ENCODE measurements around the gene CYSLTR2.
"Not testable (repeated sequence)": the region's sequence is repeated elsewhere in the genome, so short reads cannot be mapped to it uniquely, and the experiment has no call there.

CYSLTR2 gene

DNA sequence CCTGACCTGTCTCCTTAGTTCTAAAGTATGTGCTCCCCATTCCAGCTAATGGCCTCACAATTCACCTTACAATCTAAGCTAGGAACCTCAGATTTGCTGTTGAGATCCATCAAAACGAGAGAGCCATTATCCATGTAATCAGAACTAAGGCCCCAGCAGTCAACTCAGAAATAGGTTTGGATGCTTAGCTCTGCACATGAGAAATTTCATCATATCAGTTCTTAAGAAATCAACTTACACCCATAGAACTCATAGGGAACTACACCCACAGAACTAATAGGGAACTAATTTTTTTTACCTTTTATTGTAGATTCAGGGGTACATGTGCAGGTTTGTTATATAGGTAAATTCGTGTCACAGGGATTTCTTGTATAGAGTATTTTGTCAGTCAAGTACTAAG, 28.7 kb downstream of the CYSLTR2 start:
- DNase-seq (ENCODE audit: low read depth), result no peak
- no peak for TF ChIP-seq CTCF (conservative IDR thresholded peaks at IDR 0.05; ENCODE audit: low read depth, low read length)
- no peak overlapping the region for H3K4me3 ChIP-seq (ENCODE audit: low read depth, low read length)

- H3K4me3 ChIP-seq (ENCODE audit: low read depth, low read length), result no peak overlapping the region
- no peak for TF ChIP-seq CTCF (conservative IDR thresholded peaks at IDR 0.05; ENCODE audit: low read depth, low read length)
- no peak for DNase-seq (ENCODE audit: low read depth)
These were observed 33.0 kb downstream of the CYSLTR2 start for GRCh38 chr13:48686636-48687210.

- no peak overlapping the region for H3K4me3 ChIP-seq (ENCODE audit: low read depth, low read length)
- no peak for DNase-seq (ENCODE audit: low read depth)
- TF ChIP-seq CTCF (conservative IDR thresholded peaks at IDR 0.05; ENCODE audit: low read depth, low read length), result no peak
These were observed 33.5 kb downstream of the CYSLTR2 start for GRCh38 chr13:48687249-48687648.

GRCh38 chr13:48693998-48694397, 40.3 kb downstream of the CYSLTR2 start:
- TF ChIP-seq CTCF (conservative IDR thresholded peaks at IDR 0.05; ENCODE audit: low read depth, low read length), result no peak
- DNase-seq (ENCODE audit: low read depth), result no peak
- no peak overlapping the region for H3K4me3 ChIP-seq (ENCODE audit: low read depth, low read length)

GRCh38 chr13:48695776-48696175, 42.0 kb downstream of the CYSLTR2 start:
- TF ChIP-seq CTCF (conservative IDR thresholded peaks at IDR 0.05; ENCODE audit: low read depth, low read length), result no peak
- DNase-seq (ENCODE audit: low read depth), result no peak
- no peak overlapping the region for H3K4me3 ChIP-seq (ENCODE audit: low read depth, low read length)

GRCh38 chr13:48696676-48697075, 42.9 kb downstream of the CYSLTR2 start:
- DNase-seq (ENCODE audit: low read depth); H3K4me3 ChIP-seq (ENCODE audit: low read depth, low read length): not testable (repeated sequence)

- no peak for DNase-seq (ENCODE audit: low read depth)
- TF ChIP-seq CTCF (conservative IDR thresholded peaks at IDR 0.05; ENCODE audit: low read depth, low read length), result no peak
- no peak overlapping the region for H3K4me3 ChIP-seq (ENCODE audit: low read depth, low read length)
These were observed 53.7 kb downstream of the CYSLTR2 start for GRCh38 chr13:48707405-48707804.
